SK-N-SH treated with all-trans-retinoic acid at 6 μM for 48 hours (cell line): ENCODE results near the gene LONP2.

Experiments used
- BACH2 ChIP-seq: fragments of 250-450 bp; sonication (Bioruptor Pico); IDR thresholded peaks from 2 replicates; pipeline ENCODE4 v1.9.0; 2021; ENCODE audit warnings: mild to moderate bottlenecking, borderline replicate concordance
- OSR1 ChIP-seq: fragments of 250-450 bp; sonication (Bioruptor Pico); IDR thresholded peaks from 2 replicates; pipeline ENCODE4 v1.8.0; 2022; ENCODE audit warnings: moderate library complexity, mild to moderate bottlenecking, inconsistent platforms
- PATZ1 ChIP-seq: fragments of 250-450 bp; sonication (Bioruptor Pico); IDR thresholded peaks from 2 replicates; pipeline ENCODE4 v1.8.0; 2020; ENCODE audit warnings: mild to moderate bottlenecking, moderate library complexity, borderline replicate concordance
- POU6F1 ChIP-seq: fragments of 250-450 bp; sonication (Bioruptor Pico); IDR thresholded peaks from 2 replicates; pipeline ENCODE4 v1.8.0; 2021; ENCODE audit warnings: low read depth, mild to moderate bottlenecking, moderate library complexity, borderline replicate concordance
- RARB ChIP-seq: fragments of 250-450 bp; sonication (Bioruptor Pico); IDR thresholded peaks from 2 replicates; pipeline ENCODE4 v1.8.0; 2021; ENCODE audit warnings: mild to moderate bottlenecking, moderate library complexity
- SNAI2 ChIP-seq: fragments of 250-450 bp; sonication (Bioruptor Pico); IDR thresholded peaks from 2 replicates; pipeline ENCODE4 v1.5.0; 2020; ENCODE audit warnings: mild to moderate bottlenecking, moderate library complexity
- ZFP3 ChIP-seq: fragments of 250-450 bp; sonication (Bioruptor Pico); IDR thresholded peaks from 2 replicates; pipeline ENCODE4 v1.5.0; 2020; ENCODE audit warnings: mild to moderate bottlenecking, moderate library complexity
- ZNF565 ChIP-seq: fragments of 450-650 bp; formaldehyde crosslinking; conservative IDR thresholded peaks from 2 replicates; pipeline ENCODE4 v1.5.0; 2020; ENCODE audit warnings: low read depth, mild to moderate bottlenecking, moderate library complexity

GRCh38 chr16:48201515-48202201, 42.4 kb upstream of the LONP2 start:
- TF ChIP-seq PATZ1 (CRISPR knock-in tag) (no peak), ZNF565 (CRISPR knock-in tag) (no peak), RARB (CRISPR knock-in tag) (no peak), BACH2 (CRISPR knock-in tag) (no peak), ZFP3 (CRISPR knock-in tag) (no peak), SNAI2 (CRISPR knock-in tag) (no peak), POU6F1 (CRISPR knock-in tag) (no peak), OSR1 (no peak)
